Stimulated activated CD8-positive, alpha-beta memory T cell treated with anti-CD3 and anti-CD28 coated beads, Interleukin-7, amount 100 ng/mL, for 48 hours (primary cell): ENCODE measurements around the gene MRAS.
"Not testable (repeated sequence)": the region's sequence is repeated elsewhere in the genome, so short reads cannot be mapped to it uniquely, and the experiment has no call there.

ENCODE experiments used
- DNase-seq, 2 donors: peaks; one replicate each; pipeline ENCODE4 v3.0.0-alpha.2; 2020; ENCODE audit warnings: low read depth in 1 of 2; ENCODE audit errors: extremely low read depth in 1 of 2

MRAS gene

GRCh38 chr3:138366006-138366759, 17.8 kb downstream of the MRAS start:
- DNase-seq = no peak

DNA sequence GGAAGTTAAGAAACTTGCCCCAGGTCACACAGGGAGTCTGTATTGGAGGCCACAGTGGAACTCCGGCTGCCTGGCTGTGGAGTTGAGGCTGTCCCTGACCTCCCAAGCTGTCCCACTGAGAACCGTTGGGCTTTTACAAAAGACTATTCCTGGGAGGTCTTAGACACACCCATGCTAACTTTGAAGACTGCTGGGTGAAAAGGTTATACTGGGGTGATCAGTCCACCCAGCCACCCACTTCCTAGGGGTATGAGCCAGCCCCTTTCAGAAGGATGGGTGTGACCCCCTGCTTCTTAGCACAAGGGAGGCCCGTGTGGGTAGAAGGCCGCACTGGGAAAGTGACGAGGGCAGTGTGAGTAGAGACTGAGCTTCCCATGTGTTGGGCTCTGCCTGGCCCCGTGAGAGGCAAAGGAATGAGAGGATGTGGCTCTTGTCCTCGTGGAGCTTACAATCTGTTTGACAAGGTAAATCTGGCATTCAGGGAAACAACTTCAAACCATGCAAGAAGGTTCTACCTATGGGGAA, 19.0 kb downstream of the MRAS start:
- DNase-seq = no peak

- DNase-seq = no peak
These were observed 19.5 kb downstream of the MRAS start for GRCh38 chr3:138367911-138368310.

- DNase-seq = no peak
These were observed 20.9 kb downstream of the MRAS start for GRCh38 chr3:138369151-138369900.

- DNase-seq = no peak
These were observed 21.9 kb downstream of the MRAS start for GRCh38 chr3:138370321-138370720.

DNA sequence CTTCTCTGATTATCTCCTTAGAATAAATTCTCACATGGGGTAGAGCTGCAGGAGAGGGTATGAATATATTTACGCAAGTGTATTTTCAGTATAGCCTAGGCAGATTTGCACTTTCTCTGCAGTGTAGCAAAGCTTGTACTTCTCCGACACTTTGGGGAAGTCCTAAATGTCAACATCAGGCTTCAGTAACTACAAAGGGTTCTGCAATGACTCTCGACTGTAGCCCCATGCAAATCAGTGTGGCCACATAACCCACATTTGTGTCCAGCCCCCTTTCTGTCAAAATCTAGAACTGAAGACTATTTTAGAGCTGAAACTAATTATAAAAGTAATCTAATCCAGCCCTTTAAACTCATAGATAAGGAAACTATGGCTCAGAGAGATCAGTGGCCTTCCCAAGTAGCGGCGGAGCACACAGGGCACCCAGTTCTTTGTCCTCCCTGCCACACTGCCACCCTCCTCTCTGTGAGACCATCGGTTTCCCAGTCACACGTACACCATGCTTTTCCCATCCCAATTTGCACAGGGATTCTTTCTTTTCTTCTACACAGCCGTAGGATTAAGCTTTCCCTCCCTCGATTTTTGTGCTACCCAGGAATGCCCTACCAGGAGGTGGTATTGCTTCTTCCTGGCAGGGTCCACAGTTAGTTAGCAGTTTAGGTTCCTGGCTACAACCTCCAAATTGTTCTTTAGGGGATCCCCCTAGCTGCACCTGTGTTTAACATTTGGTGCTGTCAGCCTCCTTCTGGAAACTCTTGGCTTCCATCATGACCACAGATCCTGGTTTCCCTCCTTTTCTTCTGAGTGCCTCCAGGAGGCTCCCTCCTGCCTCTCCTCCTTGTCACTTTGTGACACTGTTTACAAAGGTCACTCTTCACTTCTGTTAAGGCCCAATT, 22.9 kb downstream of the MRAS start:
- DNase-seq = no peak

DNA sequence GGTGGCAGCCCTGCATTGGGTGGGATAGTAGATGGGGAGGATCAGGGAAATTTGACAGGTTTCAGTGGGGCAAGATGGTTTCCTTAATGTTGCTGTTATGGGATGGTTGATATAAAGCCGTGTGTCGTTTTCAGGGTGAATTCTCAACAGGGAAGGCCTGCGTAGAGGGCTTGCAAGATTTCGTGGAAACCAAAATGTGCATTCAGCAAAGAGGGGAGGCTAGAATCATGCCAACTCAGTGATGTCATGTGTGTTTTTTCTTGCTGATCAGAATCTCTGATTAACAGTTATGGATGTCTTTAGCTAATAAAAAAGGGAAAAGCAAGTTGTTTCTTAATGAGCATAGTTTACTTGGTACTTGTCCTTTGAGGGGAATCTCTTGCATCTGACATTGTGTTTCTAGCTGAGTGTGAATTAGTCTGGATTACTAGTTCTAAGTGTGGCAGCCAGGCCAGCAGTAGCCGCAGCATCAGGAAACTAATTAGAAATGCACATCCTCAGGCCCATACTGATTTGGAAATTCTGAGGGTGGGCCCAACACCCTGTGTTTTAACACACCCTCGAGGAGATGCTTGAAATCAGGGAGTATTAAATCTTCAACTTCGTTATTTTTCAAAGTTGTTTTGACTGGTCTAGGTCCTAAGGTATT, 24.8 kb downstream of the MRAS start:
- no peak for DNase-seq

DNA sequence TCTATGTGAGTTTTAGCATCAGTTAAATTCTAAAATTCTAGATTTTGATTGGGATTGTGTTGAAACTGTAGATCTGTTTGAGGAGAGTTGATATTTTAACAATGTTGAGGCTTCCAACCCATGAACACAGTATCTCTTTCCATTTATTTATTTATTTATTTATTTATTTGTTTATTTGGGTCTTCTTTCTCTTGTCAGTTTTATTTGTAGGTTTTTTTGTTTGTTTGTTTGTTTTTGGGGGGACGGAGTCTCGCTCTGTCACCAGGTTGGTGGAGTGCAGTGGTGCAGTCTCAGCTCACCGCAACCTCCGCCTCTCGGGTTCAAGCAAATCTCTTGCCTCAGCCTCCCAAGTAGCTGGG, 25.3 kb downstream of the MRAS start:
- no peak for DNase-seq

DNA sequence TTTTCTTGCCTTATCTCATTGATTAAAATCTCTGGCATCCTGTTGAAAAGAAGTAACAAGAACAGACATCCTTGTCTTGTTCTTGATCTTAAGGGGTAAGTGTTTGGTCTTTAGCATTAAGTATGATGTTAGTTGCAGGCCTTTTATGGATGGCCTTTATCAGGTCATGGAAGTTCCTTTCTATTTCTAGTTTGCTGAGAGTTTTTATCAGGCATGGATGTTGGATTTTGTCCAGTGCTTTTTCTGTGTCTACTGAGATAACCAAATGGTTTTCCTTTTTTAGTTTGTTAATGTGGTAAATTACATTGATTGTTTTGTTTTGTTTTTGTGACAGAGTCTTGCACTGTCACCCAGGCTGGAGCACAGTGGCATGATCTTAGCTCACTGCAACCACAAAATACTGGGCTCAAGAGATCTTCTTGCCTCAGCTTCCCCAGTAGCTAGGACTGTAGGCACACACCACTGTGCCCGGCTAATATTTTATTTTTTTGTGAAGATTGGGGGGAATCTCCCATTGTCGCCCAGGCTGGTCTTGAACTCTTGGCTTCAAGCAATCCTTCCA, 26.3 kb downstream of the MRAS start:
- no peak for DNase-seq

- no peak for DNase-seq
These were observed 27.1 kb downstream of the MRAS start for GRCh38 chr3:138375447-138375846.

GRCh38 chr3:138376663-138377062, 28.3 kb downstream of the MRAS start:
- DNase-seq = no peak

- DNase-seq = not testable (repeated sequence)
These were observed 28.8 kb downstream of the MRAS start for GRCh38 chr3:138377212-138377611.

- DNase-seq = no peak
These were observed 29.4 kb downstream of the MRAS start for GRCh38 chr3:138377804-138378203.

DNA sequence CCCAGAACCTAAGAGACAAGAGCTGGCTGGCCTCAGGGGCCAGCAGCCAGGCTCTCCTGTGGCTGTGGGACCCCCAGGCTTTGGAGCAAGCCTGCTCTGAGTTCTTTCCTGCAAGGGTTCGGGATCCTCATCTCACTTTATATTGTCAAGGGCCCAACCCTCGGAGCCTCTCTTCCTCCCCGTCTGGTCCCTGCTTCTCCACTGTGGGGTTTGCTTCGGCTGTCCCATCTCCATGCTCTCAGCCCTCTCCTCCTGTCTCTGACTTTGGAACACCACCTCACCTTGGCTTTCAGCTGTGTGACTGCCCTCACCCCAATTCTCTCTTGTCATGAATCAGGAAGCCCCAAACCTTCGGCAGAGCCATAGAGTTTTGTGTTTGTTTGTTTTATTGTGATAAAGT, 30.0 kb downstream of the MRAS start:
- DNase-seq = no peak

GRCh38 chr3:138378990-138379389, 30.6 kb downstream of the MRAS start:
- DNase-seq = no peak

- no peak for DNase-seq
These were observed 33.1 kb downstream of the MRAS start for GRCh38 chr3:138381413-138381901.

- DNase-seq = no peak
These were observed 33.8 kb downstream of the MRAS start for GRCh38 chr3:138381950-138382715.

DNA sequence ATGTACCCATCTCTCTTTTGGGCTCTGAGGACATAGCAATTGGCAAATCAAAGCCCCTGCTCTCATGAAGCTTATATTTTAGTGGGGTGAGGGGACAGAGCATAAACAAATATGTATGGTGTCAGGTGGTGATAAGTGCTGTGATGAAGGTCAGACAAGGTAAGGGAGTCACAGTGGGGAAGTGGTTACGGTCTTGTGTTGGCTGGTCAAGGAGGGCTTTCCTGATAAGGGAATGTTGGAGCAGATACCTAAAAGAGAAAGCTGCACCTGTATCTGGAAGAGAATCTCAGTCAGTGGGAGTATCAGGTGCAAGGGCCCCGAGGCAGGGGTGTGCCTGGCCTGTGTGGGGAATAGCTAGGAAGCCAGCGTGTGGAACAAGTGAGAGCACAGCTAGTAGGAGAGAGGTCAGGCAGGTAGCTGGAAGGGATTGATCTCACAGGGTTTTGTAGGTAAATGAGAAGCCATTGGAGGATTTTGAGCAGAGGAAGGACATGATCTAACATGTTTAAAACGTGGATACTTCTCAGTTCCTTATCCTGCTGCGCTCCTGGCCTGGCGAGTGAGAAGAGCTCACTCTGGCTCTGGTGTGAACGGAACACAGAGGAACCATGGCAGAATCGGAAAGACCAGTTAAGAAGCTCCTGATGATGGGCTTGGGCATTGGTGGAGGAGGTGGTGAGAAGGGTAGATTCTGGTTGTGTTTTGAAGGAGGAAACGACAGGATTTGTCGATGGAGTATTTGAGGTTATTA, 35.5 kb downstream of the MRAS start:
- no peak for DNase-seq

DNA sequence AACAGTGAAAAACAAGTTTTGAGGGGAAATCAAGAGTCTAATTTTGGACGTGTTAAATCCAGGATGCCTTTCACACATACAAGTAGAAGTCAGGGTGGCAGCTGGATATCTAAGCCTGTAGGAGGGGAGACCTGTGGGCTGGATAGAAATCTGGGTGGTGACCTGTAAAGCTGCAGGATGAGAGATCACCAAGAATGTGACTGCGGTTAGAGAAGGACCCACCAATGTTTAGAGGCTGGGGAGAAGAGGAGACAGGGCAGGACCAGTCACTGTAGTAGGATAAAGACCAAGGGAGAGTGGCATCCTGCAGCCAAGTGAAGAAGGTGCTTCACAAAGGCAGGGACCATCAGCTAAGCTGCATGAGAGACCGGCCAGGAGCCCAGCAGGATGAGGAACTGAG, 36.2 kb downstream of the MRAS start:
- no peak for DNase-seq
